WTC11 (cell line): ENCODE measurements around the gene GPC1. TPM values are rescaled to one million over a fixed set of nuclear protein-coding genes. Genes with fewer than 3 reads are reported as not detected.

ENCODE experiments used
- ATAC-seq: fragments of 200-7000 bp; cut with Tn5 transposase; 2 replicates; pipeline ENCODE4 v1.10.0; 2021; ENCODE audit warnings: mild to moderate bottlenecking, moderate library complexity
- CTCF ChIA-PET: fragments of 300-600 bp; sonication (Branson Sonifier 250); formaldehyde crosslinking; loops from one replicate; lab custom pipeline; 2021; ENCODE audit warnings: antibody characterized with exemption; lab: Charles Lee
- POLR2A ChIA-PET: fragments of 350-600 bp; sonication (Branson Sonifier 250); formaldehyde crosslinking; loops from one replicate; lab custom pipeline; 2021; ENCODE audit warnings: antibody characterized with exemption; lab: Charles Lee
- DNase-seq: peaks from one replicate; pipeline ENCODE4 v3.0.0; 2021; ENCODE audit warnings: low spot score
- H3K27ac Mint-ChIP-seq: 2 replicates; pipeline ENCODE4 v1.8.0; 2021; ENCODE audit warnings: mixed read lengths
- H3K27me3 Mint-ChIP-seq: 2 replicates; pipeline ENCODE4 v1.8.0; 2021; ENCODE audit warnings: low read depth, mild to moderate bottlenecking, moderate library complexity, mixed read lengths
- H3K36me3 Mint-ChIP-seq: 2 replicates; pipeline ENCODE4 v1.8.0; 2021; ENCODE audit warnings: mixed read lengths
- H3K4me1 Mint-ChIP-seq: 2 replicates; pipeline ENCODE4 v1.8.0; 2022; ENCODE audit warnings: mixed read lengths
- H3K4me3 Mint-ChIP-seq: 2 replicates; pipeline ENCODE4 v1.8.0; 2021; ENCODE audit warnings: mild to moderate bottlenecking, moderate library complexity, mixed read lengths
- H3K9me3 Mint-ChIP-seq: 2 replicates; pipeline ENCODE4 v1.8.0; 2021; ENCODE audit warnings: mixed read lengths
- AFF4 ChIP-seq: sonication (generic); formaldehyde crosslinking; IDR thresholded peaks from 2 replicates; pipeline ENCODE4 v1.8.1; 2023; ENCODE audit warnings: mild to moderate bottlenecking, missing genetic modification reagents, borderline replicate concordance
- ATF1 ChIP-seq: sonication (generic); formaldehyde crosslinking; IDR thresholded peaks from 2 replicates; pipeline ENCODE4 v1.8.1; 2023; ENCODE audit warnings: mild to moderate bottlenecking, moderate library complexity, missing genetic modification reagents
- ATF3 ChIP-seq: sonication (generic); formaldehyde crosslinking; conservative IDR thresholded peaks from 2 replicates; pipeline ENCODE4 v1.8.1; 2022; ENCODE audit warnings: mild to moderate bottlenecking, missing genetic modification reagents
- CDX4 ChIP-seq: fragments of 250-450 bp; sonication (Bioruptor Pico); IDR thresholded peaks from 2 replicates; pipeline ENCODE4 v1.9.0; 2021; ENCODE audit warnings: moderate library complexity, mild to moderate bottlenecking, inconsistent platforms, borderline replicate concordance
- CTCF ChIP-seq: fragments of 200-600 bp; IDR thresholded peaks from 2 replicates; pipeline ENCODE4 v1.8.0; 2022; ENCODE audit warnings: antibody characterized with exemption
- ERG ChIP-seq: fragments of 250-450 bp; sonication (Bioruptor Pico); IDR thresholded peaks from 2 replicates; pipeline ENCODE4 v1.8.0; 2021; ENCODE audit warnings: mild to moderate bottlenecking
- IRF2 ChIP-seq: sonication (generic); formaldehyde crosslinking; IDR thresholded peaks from 2 replicates; pipeline ENCODE4 v1.8.0; 2022; ENCODE audit warnings: low read depth, missing genetic modification reagents, borderline replicate concordance
- JAZF1 ChIP-seq: fragments of 250-450 bp; sonication (Bioruptor Pico); IDR thresholded peaks from 2 replicates; pipeline ENCODE4 v1.9.0; 2021; ENCODE audit warnings: moderate library complexity, mild to moderate bottlenecking, inconsistent platforms
- MXD4 ChIP-seq: fragments of 250-450 bp; sonication (Bioruptor Pico); IDR thresholded peaks from 2 replicates; pipeline ENCODE4 v1.8.0; 2021; ENCODE audit warnings: mild to moderate bottlenecking, moderate library complexity, borderline replicate concordance
- PRRX2 ChIP-seq: fragments of 250-450 bp; sonication (Bioruptor Pico); IDR thresholded peaks from 2 replicates; pipeline ENCODE4 v1.8.0; 2021; ENCODE audit warnings: mild to moderate bottlenecking
- SMAD4 ChIP-seq: sonication (generic); formaldehyde crosslinking; IDR thresholded peaks from 2 replicates; pipeline ENCODE4 v1.8.0; 2022; ENCODE audit warnings: mild to moderate bottlenecking, missing genetic modification reagents
- USF1 ChIP-seq: sonication (generic); formaldehyde crosslinking; IDR thresholded peaks from 2 replicates; pipeline ENCODE4 v1.8.0; 2022; ENCODE audit warnings: mild to moderate bottlenecking, missing genetic modification reagents
- ZMAT4 ChIP-seq: fragments of 250-450 bp; sonication (Bioruptor Pico); IDR thresholded peaks from 2 replicates; pipeline ENCODE4 v1.9.0; 2021; ENCODE audit warnings: mild to moderate bottlenecking
- ZNF423 ChIP-seq: fragments of 250-450 bp; sonication (Bioruptor Pico); IDR thresholded peaks from 2 replicates; pipeline ENCODE4 v2.1.2; 2022; ENCODE audit warnings: mild to moderate bottlenecking, moderate library complexity
- ZNF425 ChIP-seq: fragments of 250-450 bp; sonication (Bioruptor Pico); conservative IDR thresholded peaks from 2 replicates; pipeline ENCODE4 v1.9.0; 2021; ENCODE audit warnings: mild to moderate bottlenecking
- ZSCAN18 ChIP-seq: fragments of 250-450 bp; sonication (Bioruptor Pico); IDR thresholded peaks from 2 replicates; pipeline ENCODE4 v2.1.2; 2022; ENCODE audit warnings: mild to moderate bottlenecking, moderate library complexity
- total RNA-seq: library from RNA; stranded (reverse); gene quantifications from 3 replicates; pipeline ENCODE4 v1.2.3, GENCODE V29; 2021

GPC1 gene
- total RNA-seq, 1 experiment from 2014 or later = 41.5 TPM

- TF ChIP-seq ERG (CRISPR knock-in tag) (no peak), ATF3 (CRISPR knock-in tag) (no peak), IRF2 (CRISPR knock-in tag) (no peak), SMAD4 (CRISPR knock-in tag) (no peak), ZNF425 (CRISPR knock-in tag) (no peak), ZMAT4 (CRISPR knock-in tag) (no peak), USF1 (no peak), ZNF423 (CRISPR knock-in tag) (no peak), AFF4 (CRISPR knock-in tag) (no peak), ZSCAN18 (CRISPR knock-in tag) (no peak), PRRX2 (no peak), CTCF (no peak)
Observed at GRCh38 chr2:240466579-240467148, 31.2 kb downstream of the GPC1 start (continued).

GRCh38 chr2:240467149-240467642, 31.7 kb downstream of the GPC1 start:
- H3K4me1 Mint-ChIP-seq = no peaks in the 10 kb centered on the region
- DNase-seq (no peak), ATAC-seq (no peak)
- TF ChIP-seq ATF1 (CRISPR knock-in tag) (no peak), MXD4 (no peak), CDX4 (no peak), JAZF1 (no peak)
- H3K9me3 Mint-ChIP-seq = no peaks in the 10 kb centered on the region
- H3K27ac Mint-ChIP-seq = no peak overlapping the region
- peaks cover 7% of the 10 kb centered on the region; the same call in 1 of the 2 replicates for H3K36me3 Mint-ChIP-seq
- no peak overlapping the region for H3K4me3 Mint-ChIP-seq
- peaks cover 22% of the 10 kb centered on the region for H3K27me3 Mint-ChIP-seq
- CTCF ChIA-PET = interaction anchor here (1.3 to 2.4 kb wide), 2 partner anchors 9 to 11 kb away, joined by 3 to 7 read pairs; no protein-coding TSS in a partner anchor
- POLR2A ChIA-PET = no interaction called here
